ENCODE results near the gene CEMP1. TPM values are rescaled to one million over a fixed set of nuclear protein-coding genes. Genes with fewer than 3 reads are reported as not detected.
"Not testable (repeated sequence)": the region's sequence is repeated elsewhere in the genome, so short reads cannot be mapped to it uniquely, and the experiment has no call there.

The CEMP1 gene
- total RNA-seq (2022): 0.63 and 0.68 TPM in 2 replicates
- percentile 33 among the genes with signal in this experiment for Bru-seq, nascent RNA
- percentile 21 among the genes with signal in this experiment for BruChase-seq, experiment 1, labeled RNA remaining after a 2-hour chase
- not detected for BruChase-seq, experiment 2, labeled RNA remaining after a 6-hour chase
- long read RNA-seq: 0 reads

DNA sequence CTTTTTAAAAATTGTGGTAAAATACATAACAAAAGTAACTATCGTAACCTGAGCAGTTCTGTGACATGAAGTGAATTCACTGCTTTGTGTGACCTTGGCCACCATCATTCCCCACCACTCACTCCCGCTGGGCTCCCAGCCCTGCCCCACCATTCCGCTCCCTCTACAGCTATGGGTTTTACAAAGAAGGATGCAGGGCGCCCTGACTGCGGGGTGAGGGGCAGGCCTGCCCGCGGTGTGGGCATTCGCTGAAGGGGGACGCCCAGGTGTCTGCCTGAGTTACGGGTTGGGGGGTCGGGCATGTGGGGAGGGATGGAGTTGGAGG lies at the start of gene CEMP1:
Gene CEMP1, minus strand, starts transcription at position 38 of the 325 bp plus-strand sequence. CDS start 335 bp downstream, outside the sequence.
- no peak for DNase-seq
- no peaks in the 10 kb centered on the region for H3K27me3 ChIP-seq (replicated peaks; ENCODE audit: control insufficient read depth, insufficient read depth, low read length)
- no peaks in the 10 kb centered on the region for H3K4me1 Mint-ChIP-seq (ENCODE audit: low read depth, unreplicated experiment)
- peaks cover 9% of the 10 kb centered on the region for H3K4me1 ChIP-seq
- peak within 1 kb of the TSS; percentile 86 for H3K4me3 Mint-ChIP-seq (ENCODE audit: unreplicated experiment)
- H3K9me3 ChIP-seq: no peaks in the 10 kb centered on the region
- H3K4me3 ChIP-seq (ENCODE audit: low read depth, low read length): peak within 1 kb of the TSS; percentile 78
- H3K36me3 ChIP-seq (ENCODE audit: control insufficient read depth, insufficient read depth, low read length): peaks cover 4% of the 10 kb centered on the region
- TF ChIP-seq, protein P1, sequence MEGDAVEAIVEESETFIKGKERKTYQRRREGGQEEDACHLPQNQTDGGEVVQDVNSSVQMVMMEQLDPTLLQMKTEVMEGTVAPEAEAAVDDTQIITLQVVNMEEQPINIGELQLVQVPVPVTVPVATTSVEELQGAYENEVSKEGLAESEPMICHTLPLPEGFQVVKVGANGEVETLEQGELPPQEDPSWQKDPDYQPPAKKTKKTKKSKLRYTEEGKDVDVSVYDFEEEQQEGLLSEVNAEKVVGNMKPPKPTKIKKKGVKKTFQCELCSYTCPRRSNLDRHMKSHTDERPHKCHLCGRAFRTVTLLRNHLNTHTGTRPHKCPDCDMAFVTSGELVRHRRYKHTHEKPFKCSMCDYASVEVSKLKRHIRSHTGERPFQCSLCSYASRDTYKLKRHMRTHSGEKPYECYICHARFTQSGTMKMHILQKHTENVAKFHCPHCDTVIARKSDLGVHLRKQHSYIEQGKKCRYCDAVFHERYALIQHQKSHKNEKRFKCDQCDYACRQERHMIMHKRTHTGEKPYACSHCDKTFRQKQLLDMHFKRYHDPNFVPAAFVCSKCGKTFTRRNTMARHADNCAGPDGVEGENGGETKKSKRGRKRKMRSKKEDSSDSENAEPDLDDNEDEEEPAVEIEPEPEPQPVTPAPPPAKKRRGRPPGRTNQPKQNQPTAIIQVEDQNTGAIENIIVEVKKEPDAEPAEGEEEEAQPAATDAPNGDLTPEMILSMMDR (IDR thresholded peaks at IDR 0.05; ENCODE audit: insufficient read depth in 1 of 2, low read depth in 1 of 2, low read length in 1 of 2, severe bottlenecking in 1 of 2, unreplicated experiment in 1 of 2): no peak
- H3K36me3 Mint-ChIP-seq (ENCODE audit: insufficient read depth, unreplicated experiment): peaks cover 23% of the 10 kb centered on the region
- ChIA-PET POLR2A (interaction anchor here (0.6 to 1.6 kb wide), 4 partner anchors 11 to 280 kb away, joined by 4 to 15 read pairs (median 8); partner anchors contain the start of genes AMDHD2 and ECI1), CTCF (no interaction called here)
- no peaks in the 10 kb centered on the region for H3K27me3 Mint-ChIP-seq (ENCODE audit: insufficient read depth, unreplicated experiment)
- H3K27ac Mint-ChIP-seq (ENCODE audit: unreplicated experiment): peak within 1 kb of the TSS; percentile 94
- TSS peak; percentile 74 for BruUV-seq (replicated peaks)
- no peaks in the 10 kb centered on the region for H3K9me3 Mint-ChIP-seq (ENCODE audit: unreplicated experiment)
- intact Hi-C loops (cut with micrococcal nuclease; ENCODE audit: unreplicated experiment): no loop called here

DNA sequence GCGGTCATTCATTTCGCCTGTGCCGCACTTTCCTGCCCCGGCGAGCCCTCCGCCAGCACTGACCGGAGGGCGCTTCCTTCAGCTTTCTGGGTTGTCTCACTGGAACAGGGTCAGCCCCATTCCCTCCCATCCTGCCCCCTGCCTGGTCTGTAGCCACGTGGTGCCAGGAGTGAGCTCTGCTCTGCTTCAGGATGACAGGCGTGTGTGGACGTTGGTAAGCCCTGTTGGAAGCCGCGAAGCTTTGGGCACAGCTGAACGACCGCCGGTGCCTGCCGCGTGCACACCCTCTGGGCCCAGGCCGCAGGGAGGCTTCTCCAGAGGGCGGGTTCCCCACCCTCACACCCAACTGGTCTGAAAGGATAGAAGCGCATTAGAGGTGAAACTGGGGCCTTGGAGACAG lies 49.6 kb upstream of the CEMP1 start:
- H3K4me3 ChIP-seq (ENCODE audit: low read depth, low read length); BruUV-seq (replicated peaks); H3K36me3 Mint-ChIP-seq (ENCODE audit: insufficient read depth, unreplicated experiment); POLR2A ChIA-PET; DNase-seq; H3K27me3 Mint-ChIP-seq (ENCODE audit: insufficient read depth, unreplicated experiment); H3K9me3 ChIP-seq; H3K36me3 ChIP-seq (ENCODE audit: control insufficient read depth, insufficient read depth, low read length); CTCF ChIA-PET; H3K4me3 Mint-ChIP-seq (ENCODE audit: unreplicated experiment); intact Hi-C loops (cut with micrococcal nuclease; ENCODE audit: unreplicated experiment); H3K9me3 Mint-ChIP-seq (ENCODE audit: unreplicated experiment); H3K27me3 ChIP-seq (replicated peaks; ENCODE audit: control insufficient read depth, insufficient read depth, low read length); H3K4me1 ChIP-seq; H3K4me1 Mint-ChIP-seq (ENCODE audit: low read depth, unreplicated experiment); H3K27ac Mint-ChIP-seq (ENCODE audit: unreplicated experiment): not testable (repeated sequence)

DNA sequence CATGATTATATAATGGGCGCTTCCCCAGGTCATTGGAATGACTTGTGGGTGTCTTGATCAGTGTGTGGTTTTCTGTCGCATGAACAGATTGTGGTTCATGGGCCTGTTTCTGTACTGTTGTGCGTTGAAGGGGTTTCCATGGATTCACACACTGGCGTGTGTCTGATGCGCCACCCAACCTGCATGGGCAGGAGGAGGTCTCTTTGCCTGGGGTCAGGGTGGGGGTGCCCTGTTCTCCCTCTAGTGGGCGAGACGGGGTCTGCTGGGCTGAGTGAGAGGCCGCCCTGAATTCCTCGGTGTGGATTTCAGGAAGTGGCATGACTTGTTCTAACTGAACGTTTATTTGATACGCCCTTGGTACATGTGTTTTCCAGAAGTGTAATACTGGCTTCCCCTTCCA lies 48.9 kb upstream of the CEMP1 start:
- H3K36me3 Mint-ChIP-seq (ENCODE audit: insufficient read depth, unreplicated experiment); intact Hi-C loops (cut with micrococcal nuclease; ENCODE audit: unreplicated experiment); H3K27me3 ChIP-seq (replicated peaks; ENCODE audit: control insufficient read depth, insufficient read depth, low read length); H3K9me3 Mint-ChIP-seq (ENCODE audit: unreplicated experiment); H3K27me3 Mint-ChIP-seq (ENCODE audit: insufficient read depth, unreplicated experiment); H3K36me3 ChIP-seq (ENCODE audit: control insufficient read depth, insufficient read depth, low read length); H3K4me1 ChIP-seq; H3K9me3 ChIP-seq; H3K27ac Mint-ChIP-seq (ENCODE audit: unreplicated experiment); H3K4me3 Mint-ChIP-seq (ENCODE audit: unreplicated experiment); CTCF ChIA-PET; H3K4me3 ChIP-seq (ENCODE audit: low read depth, low read length); POLR2A ChIA-PET; H3K4me1 Mint-ChIP-seq (ENCODE audit: low read depth, unreplicated experiment); BruUV-seq (replicated peaks): not testable (repeated sequence)
- DNase-seq: peak in 1 of 2 experiments; percentile 52
- TF ChIP-seq, protein P1 (IDR thresholded peaks at IDR 0.05; ENCODE audit: insufficient read depth in 1 of 2, low read depth in 1 of 2, low read length in 1 of 2, severe bottlenecking in 1 of 2, unreplicated experiment in 1 of 2): peak in 1 of 2 experiments; percentile 20

DNA sequence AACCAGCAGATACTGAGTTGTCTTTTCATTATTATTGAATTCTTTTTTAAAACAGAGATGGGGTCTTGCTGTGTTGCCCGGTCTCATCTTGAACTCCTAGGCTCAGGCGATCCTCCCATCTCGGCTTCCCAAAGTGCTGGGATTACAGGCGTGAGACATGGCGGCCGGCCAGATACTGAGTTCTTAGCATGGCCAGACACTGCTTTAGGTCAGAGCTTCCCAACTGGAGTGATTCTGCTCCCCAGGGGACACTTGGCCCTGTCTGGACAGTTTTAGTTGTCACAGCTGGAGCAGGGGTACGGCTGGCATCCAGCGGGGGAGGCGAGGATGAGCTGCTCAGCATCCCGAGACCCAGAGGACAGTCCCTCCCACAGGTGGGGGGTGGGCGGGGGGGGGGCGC lies 47.7 kb upstream of the CEMP1 start:
- H3K4me3 Mint-ChIP-seq (ENCODE audit: unreplicated experiment); BruUV-seq (replicated peaks); H3K36me3 Mint-ChIP-seq (ENCODE audit: insufficient read depth, unreplicated experiment); H3K4me1 Mint-ChIP-seq (ENCODE audit: low read depth, unreplicated experiment); DNase-seq; H3K4me3 ChIP-seq (ENCODE audit: low read depth, low read length); H3K9me3 Mint-ChIP-seq (ENCODE audit: unreplicated experiment); POLR2A ChIA-PET; intact Hi-C loops (cut with micrococcal nuclease; ENCODE audit: unreplicated experiment); H3K27me3 ChIP-seq (replicated peaks; ENCODE audit: control insufficient read depth, insufficient read depth, low read length); CTCF ChIA-PET; H3K9me3 ChIP-seq; H3K4me1 ChIP-seq; H3K36me3 ChIP-seq (ENCODE audit: control insufficient read depth, insufficient read depth, low read length); H3K27me3 Mint-ChIP-seq (ENCODE audit: insufficient read depth, unreplicated experiment); H3K27ac Mint-ChIP-seq (ENCODE audit: unreplicated experiment): not testable (repeated sequence)

DNA sequence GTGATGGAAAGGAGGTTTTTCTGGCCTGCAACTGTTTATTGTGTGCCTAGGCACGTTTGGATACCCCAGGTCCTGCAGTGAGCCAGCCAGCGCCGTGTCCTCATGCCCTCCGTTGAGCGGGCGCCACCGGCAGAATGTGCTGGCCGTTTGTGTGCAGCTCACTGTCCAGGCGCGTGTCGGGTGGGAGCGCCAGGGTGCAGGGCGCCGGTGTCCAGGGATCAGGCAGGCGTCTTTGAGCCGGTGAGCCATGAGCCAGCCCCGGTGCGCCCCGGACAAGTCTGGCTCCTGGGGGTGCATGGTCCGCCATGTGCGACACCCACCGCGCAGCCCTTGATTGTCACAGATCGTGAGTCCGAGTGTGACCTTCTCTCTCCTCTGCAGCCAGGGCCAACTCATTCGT lies 45.8 kb upstream of the CEMP1 start:
- H3K9me3 Mint-ChIP-seq (ENCODE audit: unreplicated experiment); CTCF ChIA-PET; intact Hi-C loops (cut with micrococcal nuclease; ENCODE audit: unreplicated experiment); H3K9me3 ChIP-seq; H3K4me1 Mint-ChIP-seq (ENCODE audit: low read depth, unreplicated experiment); H3K27me3 ChIP-seq (replicated peaks; ENCODE audit: control insufficient read depth, insufficient read depth, low read length); H3K4me3 Mint-ChIP-seq (ENCODE audit: unreplicated experiment); H3K4me3 ChIP-seq (ENCODE audit: low read depth, low read length); H3K27ac Mint-ChIP-seq (ENCODE audit: unreplicated experiment); H3K27me3 Mint-ChIP-seq (ENCODE audit: insufficient read depth, unreplicated experiment); H3K36me3 Mint-ChIP-seq (ENCODE audit: insufficient read depth, unreplicated experiment); H3K4me1 ChIP-seq; BruUV-seq (replicated peaks); H3K36me3 ChIP-seq (ENCODE audit: control insufficient read depth, insufficient read depth, low read length); POLR2A ChIA-PET; DNase-seq: not testable (repeated sequence)

DNA sequence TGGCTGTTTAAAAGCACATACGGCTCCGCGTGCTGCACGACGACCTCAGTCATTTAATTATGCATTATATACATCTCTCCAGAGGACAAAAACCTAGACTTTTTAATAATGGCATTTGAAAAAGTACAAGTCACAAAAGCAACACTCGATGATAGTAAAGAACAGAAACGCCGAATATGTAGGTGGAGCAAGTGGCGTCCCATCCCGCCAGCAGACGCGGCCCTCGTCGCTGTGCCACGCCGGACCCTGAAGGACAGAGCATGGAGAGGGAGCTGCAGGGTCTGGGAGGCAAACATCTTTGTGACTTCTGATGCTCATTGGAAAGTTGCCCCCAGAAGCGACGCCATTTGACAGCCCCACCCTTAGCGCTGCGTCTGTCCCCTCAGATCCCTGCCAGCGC lies 44.6 kb upstream of the CEMP1 start:
- BruUV-seq (replicated peaks); H3K4me3 Mint-ChIP-seq (ENCODE audit: unreplicated experiment); H3K9me3 ChIP-seq; intact Hi-C loops (cut with micrococcal nuclease; ENCODE audit: unreplicated experiment); H3K27me3 ChIP-seq (replicated peaks; ENCODE audit: control insufficient read depth, insufficient read depth, low read length); H3K4me1 Mint-ChIP-seq (ENCODE audit: low read depth, unreplicated experiment); H3K4me3 ChIP-seq (ENCODE audit: low read depth, low read length); H3K9me3 Mint-ChIP-seq (ENCODE audit: unreplicated experiment); CTCF ChIA-PET; H3K36me3 ChIP-seq (ENCODE audit: control insufficient read depth, insufficient read depth, low read length); DNase-seq; H3K4me1 ChIP-seq; POLR2A ChIA-PET; H3K27ac Mint-ChIP-seq (ENCODE audit: unreplicated experiment); H3K36me3 Mint-ChIP-seq (ENCODE audit: insufficient read depth, unreplicated experiment); H3K27me3 Mint-ChIP-seq (ENCODE audit: insufficient read depth, unreplicated experiment): not testable (repeated sequence)
